CD14-positive monocyte (primary cell): ENCODE measurements around the gene MLLT3. TPM values are rescaled to one million over a fixed set of nuclear protein-coding genes. Genes with fewer than 3 reads are reported as not detected.

ENCODE experiments used
- DNase-seq, 3 donors: peaks; one replicate each; pipeline ENCODE4 v3.0.0-alpha.2; 2011 to 2022
- H2AFZ ChIP-seq: 2 replicates; pipeline ENCODE4 v1.6.0; 2012; ENCODE audit warnings: mild to moderate bottlenecking, low read depth, low read length, inconsistent platforms; ENCODE audit not compliant: insufficient read depth, poor library complexity, severe bottlenecking
- H3K27ac ChIP-seq, 2 donors: 1 replicate in 1 of 2; 2 replicates in 1 of 2; pipeline ENCODE4 v1.5.1; 2012 to 2013; ENCODE audit warnings: low read length in 2 of 2, control low read depth in 1 of 2, inconsistent platforms in 1 of 2, low read depth in 1 of 2, mild to moderate bottlenecking in 1 of 2
- H3K27me3 ChIP-seq, 2 donors: one replicate each; pipeline versions ENCODE4 v1.6.0 to v1.6.1; 2011 to 2013; ENCODE audit warnings: low read length in 2 of 2; ENCODE audit not compliant: control insufficient read depth in 2 of 2, insufficient read depth in 2 of 2
- H3K36me3 ChIP-seq, 2 donors: replicated peaks in 1 of 2; 1 replicate in 1 of 2; 2 replicates in 1 of 2; pipeline versions ENCODE4 v1.5.1 to v1.6.1; 2012 to 2013; ENCODE audit warnings: low read length in 2 of 2, control low read depth in 1 of 2, inconsistent platforms in 1 of 2, mild to moderate bottlenecking in 1 of 2; ENCODE audit not compliant: insufficient read depth in 2 of 2, control insufficient read depth in 1 of 2
- H3K4me1 ChIP-seq, 2 donors: 1 replicate in 1 of 2; 2 replicates in 1 of 2; pipeline versions ENCODE4 v1.5.1 to v1.6.1; 2012 to 2013; ENCODE audit warnings: low read length in 2 of 2, control low read depth in 1 of 2, inconsistent platforms in 1 of 2, mild to moderate bottlenecking in 1 of 2, moderate library complexity in 1 of 2; ENCODE audit not compliant: insufficient read depth in 2 of 2, control insufficient read depth in 1 of 2
- H3K4me2 ChIP-seq: replicated peaks from 2 replicates; pipeline ENCODE3; 2012; ENCODE audit warnings: low read length, moderate library complexity, mild to moderate bottlenecking; ENCODE audit not compliant: poor library complexity, severe bottlenecking; ENCODE audit errors: extremely low read depth
- H3K4me3 ChIP-seq, 3 experiments: fragments of 200-600 bp in 1 of 3; sonication (generic) in 1 of 3; replicated peaks in 1 of 3; 1 replicate in 2 of 3; 2 replicates in 1 of 3; pipeline ENCODE4 v1.5.1; 2011 to 2013; ENCODE audit warnings: low read length in 3 of 3, mild to moderate bottlenecking in 3 of 3, control low read depth in 2 of 3, low read depth in 2 of 3, inconsistent platforms in 1 of 3, moderate library complexity in 1 of 3
- H3K79me2 ChIP-seq: 2 replicates; pipeline ENCODE4 v1.6.0; 2012; ENCODE audit warnings: mild to moderate bottlenecking, control low read depth, inconsistent platforms, low read length, moderate library complexity; ENCODE audit not compliant: insufficient read depth
- H3K9ac ChIP-seq: 2 replicates; pipeline ENCODE4 v1.6.0; 2017; ENCODE audit warnings: low read length, mild to moderate bottlenecking; ENCODE audit not compliant: insufficient read depth, poor library complexity, severe bottlenecking
- H3K9me3 ChIP-seq, 2 donors: replicated peaks in 1 of 2; 1 replicate in 1 of 2; 2 replicates in 1 of 2; pipeline versions ENCODE4 v1.5.1 to v1.6.1; 2012 to 2013; ENCODE audit warnings: low read length in 2 of 2, control low read depth in 1 of 2; ENCODE audit not compliant: control insufficient read depth in 1 of 2, insufficient read depth in 1 of 2
- H4K20me1 ChIP-seq: 2 replicates; pipeline ENCODE4 v1.6.0; 2012; ENCODE audit warnings: mild to moderate bottlenecking, low read length, control low read depth, moderate library complexity; ENCODE audit not compliant: insufficient read depth
- H3K27ac Mint-ChIP-seq, 7 donors: one replicate each; pipeline ENCODE4 v1.8.0; 2020; ENCODE audit warnings: mild to moderate bottlenecking in 7 of 7, mixed read lengths in 7 of 7, moderate library complexity in 6 of 7, inconsistent platforms in 2 of 7
- H3K27me3 Mint-ChIP-seq, 3 donors: one replicate each; pipeline ENCODE4 v1.8.0; 2021 to 2022; ENCODE audit warnings: low read depth in 3 of 3, mild to moderate bottlenecking in 3 of 3, mixed read lengths in 3 of 3, moderate library complexity in 3 of 3, inconsistent platforms in 1 of 3
- H3K36me3 Mint-ChIP-seq, 2 donors: one replicate each; pipeline ENCODE4 v1.8.0; 2020; ENCODE audit warnings: mixed read lengths in 2 of 2, inconsistent platforms in 1 of 2, mild to moderate bottlenecking in 1 of 2
- H3K4me1 Mint-ChIP-seq: one replicate; pipeline ENCODE4 v1.8.0; 2020; ENCODE audit warnings: mild to moderate bottlenecking, mixed read lengths
- H3K4me3 Mint-ChIP-seq, 2 donors: one replicate each; pipeline ENCODE4 v1.8.0; 2020; ENCODE audit warnings: mild to moderate bottlenecking in 2 of 2, mixed read lengths in 2 of 2, moderate library complexity in 1 of 2
- H3K9me3 Mint-ChIP-seq, 7 donors: one replicate each; pipeline ENCODE4 v1.8.0; 2020 to 2022; ENCODE audit warnings: mixed read lengths in 7 of 7, mild to moderate bottlenecking in 6 of 7, moderate library complexity in 6 of 7, inconsistent platforms in 2 of 7
- CTCF ChIP-seq: fragments of 200-600 bp; IDR thresholded peaks from one replicate; pipeline ENCODE4 v1.8.0; 2022; ENCODE audit warnings: antibody characterized with exemption, mild to moderate bottlenecking
- WGBS: methylation state at CpG from one replicate; pipeline ENCODE4 v1.1.5; 2013; ENCODE audit warnings: missing lambda C conversion rate; ENCODE audit not compliant: insufficient coverage; 5-methylcytosine and 5-hydroxymethylcytosine counted together
- intact Hi-C, 2 donors: fragments of 100-400 bp; cut with micrococcal nuclease; formaldehyde crosslinking; loops; one replicate each; pipeline versions ENCODE4 v1.15.0 to v1.15.1; 2023
- polyA plus RNA-seq, 3 donors: library from polyadenylated mRNA; depleted of rRNA in 1 of 3; unstranded in 2 of 3; stranded (reverse) in 1 of 3; fragments of 300-500 nt in 2 of 3; fragments of >200 nt in 1 of 3; fragmentation: Illumina TruSeq in 2 of 3; gene quantifications; 1 replicate in 2 of 3; 2 replicates in 1 of 3; pipeline ENCODE4 v1.2.3, GENCODE V29; 2012 to 2021

The MLLT3 gene
- polyA plus RNA-seq, 3 donors, result 0.81 to 2.3 (median 1.5) TPM

GRCh38 chr9:20509466-20509865 is 112.8 kb downstream of the MLLT3 start:
- H3K27me3 ChIP-seq, result no peaks in the 10 kb centered on the region
- H3K79me2 ChIP-seq, result no peaks in the 10 kb centered on the region
- H3K4me2 ChIP-seq, result no peak overlapping the region
- DNase-seq, result no peak
- H3K9me3 ChIP-seq, result no peaks in the 10 kb centered on the region
- Mint-ChIP-seq H3K27ac (no peak overlapping the region), H3K4me3 (no peak overlapping the region), H3K9me3 (peaks cover 0 to 2% (median 0%) of the 10 kb centered on the region in 7 donors), H3K36me3 (no peaks in the 10 kb centered on the region), H3K4me1 (peaks cover 31% of the 10 kb centered on the region), H3K27me3 (no peaks in the 10 kb centered on the region)
- no peak overlapping the region for H3K27ac ChIP-seq
- TF ChIP-seq CTCF, result no peak
- H3K4me1 ChIP-seq, result peaks cover 12 to 19% of the 10 kb centered on the region in 2 donors
- H4K20me1 ChIP-seq, result no peaks in the 10 kb centered on the region
- intact Hi-C loops, result no loop called here
- H2AFZ ChIP-seq, result no peak overlapping the region
- H3K9ac ChIP-seq, result no peak overlapping the region
- no peaks in the 10 kb centered on the region for H3K36me3 ChIP-seq
- no CpG with 5 or more reads among the region's 3 CpGs for WGBS
- no peak overlapping the region for H3K4me3 ChIP-seq

- H3K27ac ChIP-seq, result peak overlapping the region in 1 of 2 donors; percentile 63
- peaks cover 31% of the 10 kb centered on the region for H3K4me1 Mint-ChIP-seq
Observed at GRCh38 chr9:20508242-20508641, 114.1 kb downstream of the MLLT3 start.

More at GRCh38 chr9:20508242-20508641, 114.1 kb downstream of the MLLT3 start:
- H3K4me2 ChIP-seq, result peak overlapping the region; percentile 61
- no peaks in the 10 kb centered on the region for H3K36me3 Mint-ChIP-seq
- H3K27ac Mint-ChIP-seq, result peak overlapping the region; percentile 65 to 90 (median 77)
- H4K20me1 ChIP-seq, result no peaks in the 10 kb centered on the region
- no peaks in the 10 kb centered on the region for H3K79me2 ChIP-seq
- peaks cover 12 to 19% of the 10 kb centered on the region in 2 donors for H3K4me1 ChIP-seq
- intact Hi-C loops, result no loop called here
- WGBS, result no CpG with 5 or more reads among the region's 2 CpGs
- peaks cover 0 to 2% (median 0%) of the 10 kb centered on the region in 7 donors for H3K9me3 Mint-ChIP-seq
- no peaks in the 10 kb centered on the region for H3K27me3 ChIP-seq
- H3K36me3 ChIP-seq, result no peaks in the 10 kb centered on the region
- H2AFZ ChIP-seq, result peak overlapping the region; percentile 32
- H3K9ac ChIP-seq, result no peak overlapping the region
- peak overlapping the region in 1 of 3 experiments; percentile 41 for H3K4me3 ChIP-seq
- peak overlapping the region; percentile 43 to 54 for H3K4me3 Mint-ChIP-seq
- H3K9me3 ChIP-seq, result no peaks in the 10 kb centered on the region
- no peaks in the 10 kb centered on the region for H3K27me3 Mint-ChIP-seq
- no peak for TF ChIP-seq CTCF
- DNase-seq, result peak; percentile 6 to 23 (median 14)
